GM21723 (cell line): ENCODE results near the gene PRPF38B.
"Not testable (repeated sequence)": the region's sequence is repeated elsewhere in the genome, so short reads cannot be mapped to it uniquely, and the experiment has no call there.

Source experiments
- ATAC-seq: cut with Tn5 transposase; IDR thresholded peaks from one replicate; pipeline ENCODE4 v1.9.1; 2021; ENCODE audit warnings: mild to moderate bottlenecking, moderate library complexity; ENCODE audit not compliant: unreplicated experiment

PRPF38B gene

DNA sequence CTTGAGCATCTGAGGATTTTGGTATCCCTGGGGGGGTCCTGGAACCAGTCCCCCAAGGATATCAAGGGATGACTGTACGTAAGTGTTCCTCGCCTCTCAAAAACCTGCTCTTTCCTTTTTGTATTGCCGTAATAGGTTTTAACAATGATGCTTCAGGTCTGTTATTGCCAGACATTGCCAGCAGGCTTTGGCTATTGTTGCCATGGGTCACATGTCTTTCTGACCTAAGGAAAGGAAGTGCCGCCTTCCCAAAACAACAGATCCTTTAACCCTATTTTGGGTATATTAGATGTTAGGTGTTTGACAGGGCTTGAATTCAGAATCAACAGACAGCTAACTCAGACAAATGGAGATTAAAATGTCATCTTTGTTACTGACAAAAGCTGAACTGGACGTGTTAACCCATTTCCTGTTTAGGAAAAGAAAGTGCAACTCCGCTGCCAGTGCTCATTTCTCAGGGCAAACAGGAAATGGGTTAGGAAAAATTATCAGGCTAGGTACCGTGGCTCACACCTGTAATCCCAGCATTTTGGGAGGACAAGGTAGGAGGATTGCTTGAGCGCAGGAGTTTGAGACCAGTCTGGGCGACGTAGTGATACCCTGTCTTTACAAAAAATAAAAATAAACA lies 12.4 kb upstream of the PRPF38B start:
- no peak for ATAC-seq

DNA sequence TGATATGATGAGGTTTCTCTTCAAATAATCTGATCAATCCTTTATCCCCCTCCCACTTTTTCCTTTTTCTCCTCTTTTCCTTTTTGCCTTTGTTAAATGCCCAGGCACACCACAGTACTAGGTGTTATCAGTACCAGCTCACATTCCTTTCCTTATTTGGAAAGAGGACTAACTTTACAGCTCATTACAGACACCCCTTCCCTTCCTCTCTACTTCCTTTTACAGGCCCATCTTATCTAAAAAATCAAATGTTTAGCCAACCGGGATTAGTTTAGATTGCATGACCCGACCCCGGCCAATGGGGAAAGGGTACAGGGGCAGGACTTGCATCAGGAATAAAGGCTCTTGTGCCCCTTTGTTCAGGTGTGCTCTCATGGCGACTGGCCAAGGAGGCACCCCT lies 10.4 kb upstream of the PRPF38B start:
- ATAC-seq: not testable (repeated sequence)

- no peak for ATAC-seq
Measured at GRCh38 chr1:108685529-108685928, 6.6 kb upstream of the PRPF38B start.

- ATAC-seq: no peak
Measured at GRCh38 chr1:108686614-108687313, 5.3 kb upstream of the PRPF38B start.

DNA sequence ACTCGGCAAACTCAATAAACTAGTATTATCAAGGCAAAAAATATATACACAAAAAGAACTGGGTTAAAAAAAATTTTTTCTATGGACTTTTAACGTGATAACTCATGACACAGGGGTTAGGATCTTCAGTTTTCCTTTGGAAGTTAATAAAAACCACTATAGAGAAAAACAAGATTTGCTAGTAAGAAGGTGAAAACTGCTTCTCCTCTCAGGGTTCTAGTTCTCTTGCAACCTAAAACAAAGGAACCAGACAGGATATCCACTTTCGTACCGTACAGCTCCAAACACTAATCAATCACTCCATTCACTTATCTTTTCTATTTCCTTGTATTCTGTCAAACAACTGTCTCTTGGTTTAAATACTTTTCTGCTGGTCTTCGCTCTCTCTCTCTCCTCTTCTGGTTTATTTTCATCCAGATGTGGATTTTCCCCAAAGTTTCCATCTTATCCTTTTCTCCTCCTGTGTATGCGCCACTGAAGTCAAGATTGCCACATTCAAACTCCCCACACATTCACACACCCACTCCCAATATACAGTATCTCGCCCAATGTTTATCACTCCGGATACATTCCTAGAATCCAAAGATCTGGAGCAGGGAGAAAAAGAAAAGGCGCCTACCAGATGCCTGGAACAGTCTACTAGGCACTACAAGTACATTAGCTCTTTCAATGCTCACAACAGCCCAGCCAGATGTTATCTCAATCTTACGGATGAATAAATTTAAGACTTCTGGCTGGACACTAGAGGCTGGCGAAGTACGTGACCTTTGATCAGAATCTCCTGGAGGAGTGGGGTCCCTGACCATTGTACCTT lies 775 bp upstream of the PRPF38B start:
- peak; percentile 6 for ATAC-seq

GRCh38 chr1:108692724-108693655 lies 880 bp downstream of the PRPF38B start:
- ATAC-seq: peak; percentile 66

- no peak for ATAC-seq
Measured at GRCh38 chr1:108695535-108695934, 3.4 kb downstream of the PRPF38B start.

DNA sequence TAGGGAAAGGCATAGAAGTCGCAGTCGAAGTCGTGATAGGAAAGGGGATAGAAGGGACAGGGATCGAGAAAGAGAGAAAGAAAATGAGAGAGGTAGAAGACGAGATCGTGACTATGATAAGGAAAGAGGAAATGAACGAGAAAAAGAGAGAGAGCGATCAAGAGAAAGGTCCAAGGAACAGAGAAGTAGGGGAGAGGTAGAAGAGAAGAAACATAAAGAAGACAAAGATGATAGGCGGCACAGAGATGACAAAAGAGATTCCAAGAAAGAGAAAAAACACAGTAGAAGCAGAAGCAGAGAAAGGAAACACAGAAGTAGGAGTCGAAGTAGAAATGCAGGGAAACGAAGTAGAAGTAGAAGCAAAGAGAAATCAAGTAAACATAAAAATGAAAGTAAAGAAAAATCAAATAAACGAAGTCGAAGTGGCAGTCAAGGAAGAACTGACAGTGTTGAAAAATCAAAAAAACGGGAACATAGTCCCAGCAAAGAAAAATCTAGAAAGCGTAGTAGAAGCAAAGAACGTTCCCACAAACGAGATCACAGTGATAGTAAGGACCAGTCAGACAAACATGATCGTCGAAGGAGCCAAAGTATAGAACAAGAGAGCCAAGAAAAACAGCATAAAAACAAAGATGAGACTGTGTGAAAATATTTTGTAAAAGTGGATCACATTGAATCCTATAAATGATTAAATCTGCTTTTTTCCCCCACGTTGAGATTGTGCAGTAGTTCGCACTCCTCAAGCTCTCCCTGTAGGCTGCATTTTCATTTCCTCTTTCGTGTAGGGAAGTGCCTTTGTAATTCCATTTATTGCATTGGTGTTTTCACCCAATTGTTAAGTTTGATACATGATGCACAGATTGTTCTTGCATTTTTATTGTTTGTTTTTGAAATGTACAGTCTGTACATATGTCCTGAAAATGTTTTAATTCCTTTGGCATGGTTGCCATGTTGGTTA lies 7.5 kb downstream of the PRPF38B start:
- no peak for ATAC-seq

DNA sequence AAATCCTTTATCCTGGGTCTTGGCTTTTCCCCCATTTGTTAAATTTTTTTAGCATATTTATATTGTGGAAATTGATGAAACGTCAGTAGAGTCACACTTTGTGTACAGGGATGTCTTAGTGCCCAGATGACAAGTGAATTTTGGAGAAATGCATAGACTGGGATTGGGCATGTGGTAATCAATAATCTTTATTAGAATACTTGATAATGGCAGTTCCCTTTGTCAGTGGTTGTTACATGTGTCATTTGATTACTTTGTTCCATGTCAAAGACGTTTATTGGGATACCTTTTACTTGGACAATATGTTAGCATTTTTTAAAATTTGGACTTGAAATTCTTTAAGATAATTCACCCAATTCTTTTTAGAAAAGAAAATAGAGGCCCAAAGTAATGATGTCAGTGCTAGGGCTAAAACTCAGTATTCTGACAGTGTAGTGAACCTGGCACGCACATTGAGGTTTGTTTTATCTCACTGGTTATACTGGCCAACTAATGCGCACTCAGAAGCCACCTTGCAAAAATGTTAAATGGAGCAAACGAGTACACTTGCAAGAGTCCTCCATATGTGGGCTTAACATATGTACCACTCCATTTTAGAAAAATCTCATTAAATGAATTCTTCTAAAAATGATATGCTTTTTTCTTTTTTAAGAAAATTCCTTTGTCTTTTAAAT lies 9.2 kb downstream of the PRPF38B start:
- ATAC-seq: no peak

GRCh38 chr1:108702109-108702508 lies 10.0 kb downstream of the PRPF38B start:
- ATAC-seq: not testable (repeated sequence)

DNA sequence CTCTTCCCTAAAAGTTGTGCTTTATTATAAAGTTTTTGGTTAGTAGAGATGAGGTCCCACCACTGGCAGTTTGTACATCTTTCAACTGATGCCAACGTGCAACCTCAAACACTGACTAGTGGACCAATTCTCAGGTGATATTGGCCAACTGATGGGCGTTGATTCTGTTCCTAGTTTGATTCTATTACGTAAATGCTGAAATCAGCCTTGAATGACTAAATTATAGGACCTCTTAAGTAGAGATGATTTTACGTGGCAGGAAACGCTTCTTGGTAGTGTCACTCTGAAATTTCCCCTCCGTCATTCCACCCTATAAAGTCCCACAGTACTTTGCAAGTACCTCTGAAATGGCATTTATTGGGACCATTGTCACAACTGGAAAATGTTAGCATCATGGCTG lies 11.8 kb downstream of the PRPF38B start:
- ATAC-seq: no peak

DNA sequence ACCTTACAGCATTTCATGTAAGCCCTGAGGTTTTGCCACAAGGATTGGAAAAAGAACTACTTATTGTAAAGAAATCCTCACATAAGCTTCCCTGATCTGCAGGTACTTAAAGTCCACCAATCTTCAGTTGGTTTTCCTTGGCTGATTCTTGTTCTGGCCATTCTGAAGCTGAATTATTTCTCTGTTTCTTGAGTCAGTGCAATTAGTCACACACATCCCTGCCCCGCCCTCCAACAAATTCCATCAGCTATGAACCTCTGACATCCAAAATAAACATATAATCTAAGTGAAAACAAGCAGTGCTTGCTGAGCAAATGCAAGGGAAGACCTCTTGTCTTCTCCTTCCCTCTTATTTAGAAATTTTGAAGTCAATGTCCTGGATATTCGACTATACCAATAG lies 12.4 kb downstream of the PRPF38B start:
- no peak for ATAC-seq

DNA sequence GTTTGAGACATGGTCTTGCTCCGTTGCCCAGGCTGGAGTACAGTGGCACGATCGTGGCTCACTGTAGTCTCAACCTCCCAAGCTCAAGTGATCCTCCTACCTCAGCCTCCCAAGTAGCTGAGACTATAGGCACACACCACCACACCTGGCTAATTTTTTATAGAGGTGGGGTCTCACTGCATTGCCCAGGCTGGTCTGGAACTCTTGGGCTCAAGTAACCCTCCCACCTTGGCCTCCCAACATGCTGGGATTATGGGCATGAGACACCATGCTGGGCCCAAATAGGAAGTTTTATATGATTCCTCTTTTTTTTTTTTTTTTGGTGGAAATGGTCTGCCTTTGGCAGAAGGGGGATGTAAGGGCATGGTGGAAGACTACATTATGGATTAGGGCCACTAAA lies 14.5 kb downstream of the PRPF38B start:
- no peak for ATAC-seq

DNA sequence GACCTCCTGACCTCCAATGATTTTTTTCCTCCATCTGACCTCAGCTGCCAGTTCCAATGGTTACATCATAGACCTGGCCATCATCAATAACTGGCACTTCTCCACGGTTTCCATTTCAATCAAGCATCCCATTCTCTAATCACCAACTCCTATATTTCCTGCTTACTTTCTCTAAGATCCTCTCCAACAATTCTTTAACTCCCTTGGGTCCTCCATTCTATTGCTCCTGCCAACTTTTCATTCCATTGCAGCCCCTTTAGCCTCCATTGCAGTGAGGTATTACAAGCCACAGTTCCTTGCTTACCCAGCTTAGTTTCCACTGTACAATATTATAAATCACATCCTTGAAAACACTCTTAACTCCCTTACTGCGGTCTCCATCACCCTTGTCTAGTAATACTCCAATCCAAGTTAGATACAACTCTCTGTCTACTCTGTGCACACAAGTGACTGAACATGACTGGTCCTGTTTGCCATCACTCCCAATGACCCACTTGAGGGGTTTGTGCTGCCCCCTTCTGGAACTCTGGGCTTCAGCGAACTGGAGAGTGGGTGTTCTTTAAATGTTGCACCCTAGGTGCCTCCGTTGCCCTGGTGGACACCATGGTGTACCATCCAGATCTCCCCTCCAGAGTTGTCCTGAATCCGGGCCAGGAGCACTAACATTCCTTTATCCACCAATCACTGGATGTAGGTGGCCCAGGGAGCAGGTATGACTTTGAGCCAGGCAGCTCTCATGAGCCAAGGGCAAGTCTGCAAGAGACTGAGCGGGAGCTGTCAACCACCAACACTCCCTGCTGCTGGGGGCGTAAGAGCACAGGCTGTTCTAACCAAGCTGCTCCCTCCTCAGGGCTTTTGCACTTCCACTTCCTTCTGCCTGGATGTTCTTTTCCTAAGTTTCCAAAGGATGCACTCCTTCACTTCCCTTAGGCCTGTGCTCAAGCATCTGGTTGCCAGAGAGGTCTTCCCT lies 16.9 kb downstream of the PRPF38B start:
- ATAC-seq: no peak

- no peak for ATAC-seq
Measured at GRCh38 chr1:108712606-108713150, 20.6 kb downstream of the PRPF38B start, which contains the start of gene FNDC7. Gene FNDC7, plus strand, starts transcription at chr1:108712908. Its CDS starts 26 bp downstream, at chr1:108712934.

- no peak for ATAC-seq
Measured at GRCh38 chr1:108715932-108716331, 23.8 kb downstream of the PRPF38B start.

- ATAC-seq: no peak
Measured at GRCh38 chr1:108716437-108717230, 24.5 kb downstream of the PRPF38B start.
